Measurements from ENCODE around the gene NOC4L.

GRCh38 chr12:132166801-132167591 lies 22.7 kb downstream of the NOC4L start:
- TF ChIP-seq, protein P1, sequence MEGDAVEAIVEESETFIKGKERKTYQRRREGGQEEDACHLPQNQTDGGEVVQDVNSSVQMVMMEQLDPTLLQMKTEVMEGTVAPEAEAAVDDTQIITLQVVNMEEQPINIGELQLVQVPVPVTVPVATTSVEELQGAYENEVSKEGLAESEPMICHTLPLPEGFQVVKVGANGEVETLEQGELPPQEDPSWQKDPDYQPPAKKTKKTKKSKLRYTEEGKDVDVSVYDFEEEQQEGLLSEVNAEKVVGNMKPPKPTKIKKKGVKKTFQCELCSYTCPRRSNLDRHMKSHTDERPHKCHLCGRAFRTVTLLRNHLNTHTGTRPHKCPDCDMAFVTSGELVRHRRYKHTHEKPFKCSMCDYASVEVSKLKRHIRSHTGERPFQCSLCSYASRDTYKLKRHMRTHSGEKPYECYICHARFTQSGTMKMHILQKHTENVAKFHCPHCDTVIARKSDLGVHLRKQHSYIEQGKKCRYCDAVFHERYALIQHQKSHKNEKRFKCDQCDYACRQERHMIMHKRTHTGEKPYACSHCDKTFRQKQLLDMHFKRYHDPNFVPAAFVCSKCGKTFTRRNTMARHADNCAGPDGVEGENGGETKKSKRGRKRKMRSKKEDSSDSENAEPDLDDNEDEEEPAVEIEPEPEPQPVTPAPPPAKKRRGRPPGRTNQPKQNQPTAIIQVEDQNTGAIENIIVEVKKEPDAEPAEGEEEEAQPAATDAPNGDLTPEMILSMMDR (IDR thresholded peaks at IDR 0.05), result no peak
- TF ChIP-seq POLR2A (IDR thresholded peaks at IDR 0.05), result no peak

Data from body of pancreas (tissue), 4 donors.